ENCODE data around the gene S100A6.

Gene S100A6

GRCh38 chr1:153545067-153546055 lies 9.6 kb upstream of the S100A6 start, which contains the start of gene S100A4:
Gene S100A4 (minus strand): TSS chr1:153545806. CDS start chr1:153544794, 1,012 bp downstream.
- peak; percentile 95 for DNase-seq (ENCODE audit: low spot score)

GRCh38 chr1:153544453-153545066 lies 8.8 kb upstream of the S100A6 start:
- no peak for DNase-seq (ENCODE audit: low spot score)

- no peak for DNase-seq (ENCODE audit: low spot score)
Observed at GRCh38 chr1:153543736-153544135, 7.9 kb upstream of the S100A6 start.

- DNase-seq (ENCODE audit: low spot score) = no peak
Observed at GRCh38 chr1:153542956-153543711, 7.3 kb upstream of the S100A6 start.

GRCh38 chr1:153541641-153542590 lies 6.1 kb upstream of the S100A6 start:
- DNase-seq (ENCODE audit: low spot score) = no peak

GRCh38 chr1:153540394-153541361 lies 4.9 kb upstream of the S100A6 start, which contains the start of gene S100A5:
Gene S100A5 (minus strand): TSS chr1:153540934. CDS start chr1:153540191, 743 bp downstream.
- DNase-seq (ENCODE audit: low spot score) = peak; percentile 80

- no peak for DNase-seq (ENCODE audit: low spot score)
Observed at GRCh38 chr1:153539395-153540093, 3.8 kb upstream of the S100A6 start.

GRCh38 chr1:153538315-153538821 lies 2.6 kb upstream of the S100A6 start:
- DNase-seq (ENCODE audit: low spot score) = no peak

- DNase-seq (ENCODE audit: low spot score) = no peak
Observed at GRCh38 chr1:153537376-153537730, 1.6 kb upstream of the S100A6 start.

GRCh38 chr1:153536671-153537375 lies 1.0 kb upstream of the S100A6 start:
- DNase-seq (ENCODE audit: low spot score) = no peak

GRCh38 chr1:153536012-153536670 lies 350 bp upstream of the S100A6 start:
- DNase-seq (ENCODE audit: low spot score) = peak; percentile 82

GRCh38 chr1:153534925-153535241 lies 908 bp downstream of the S100A6 start:
- DNase-seq (ENCODE audit: low spot score) = no peak

GRCh38 chr1:153534226-153534924 lies 1.4 kb downstream of the S100A6 start:
- no peak for DNase-seq (ENCODE audit: low spot score)

- no peak for DNase-seq (ENCODE audit: low spot score)
Observed at GRCh38 chr1:153533689-153534201, 2.0 kb downstream of the S100A6 start.

- DNase-seq (ENCODE audit: low spot score) = peak; percentile 79
Observed at GRCh38 chr1:153532769-153533599, 2.8 kb downstream of the S100A6 start.

- peak; percentile 71 for DNase-seq (ENCODE audit: low spot score)
Observed at GRCh38 chr1:153532181-153532580, 3.6 kb downstream of the S100A6 start.
